HepG2 (cell line): ENCODE measurements around the gene PRDM11.

ENCODE experiments used
- CTCF ChIP-seq: sonication (generic); formaldehyde crosslinking; IDR thresholded peaks from 2 replicates; pipeline ENCODE4 v1.5.0; 2020; ENCODE audit warnings: mild to moderate bottlenecking, missing genetic modification reagents, moderate library complexity
- EHMT2 ChIP-seq: fragments of 200-600 bp; sonication (generic); IDR thresholded peaks from 2 replicates; pipeline ENCODE4 v1.7.0; 2017; ENCODE audit warnings: antibody characterized with exemption, low read depth, low read length, borderline replicate concordance
- FIP1L1 ChIP-seq: fragments of 200-400 bp; formaldehyde crosslinking; IDR thresholded peaks from 2 replicates; pipeline ENCODE4 v1.6.1; 2018; ENCODE audit warnings: low read depth, mild to moderate bottlenecking, low read length, moderate library complexity, borderline replicate concordance; ENCODE audit not compliant: insufficient read depth
- MATR3 ChIP-seq: sonication (generic); formaldehyde crosslinking; IDR thresholded peaks from 2 replicates; pipeline ENCODE4 v1.4.0; 2020; ENCODE audit warnings: missing genetic modification reagents
- MIER3 ChIP-seq: IDR thresholded peaks from 2 replicates; pipeline ENCODE4 v1.6.1; 2016; ENCODE audit warnings: missing compliant biosample characterization, borderline replicate concordance
- MTA3 ChIP-seq: sonication (generic); formaldehyde crosslinking; IDR thresholded peaks from 2 replicates; pipeline ENCODE4 v1.4.0; 2020; ENCODE audit warnings: missing genetic modification reagents
- NFE2 ChIP-seq: sonication (generic); formaldehyde crosslinking; IDR thresholded peaks from 2 replicates; pipeline ENCODE4 v1.4.0; 2020; ENCODE audit warnings: missing genetic modification reagents
- PBX3 ChIP-seq: sonication (generic); formaldehyde crosslinking; IDR thresholded peaks from 2 replicates; pipeline ENCODE4 v1.8.1; 2023; ENCODE audit warnings: missing genetic modification reagents, inconsistent platforms, borderline replicate concordance
- POLR2AphosphoS5 ChIP-seq: IDR thresholded peaks from 2 replicates; pipeline ENCODE4 v1.6.1; 2012; ENCODE audit warnings: low read depth, low read length
- ZFP36L2 ChIP-seq: sonication (generic); formaldehyde crosslinking; IDR thresholded peaks from 2 replicates; pipeline ENCODE4 v1.4.0; 2020; ENCODE audit warnings: missing genetic modification reagents
- ZNF136 ChIP-seq: sonication (generic); formaldehyde crosslinking; IDR thresholded peaks from 2 replicates; pipeline ENCODE4 v1.8.1; 2022; ENCODE audit warnings: low read depth, mild to moderate bottlenecking, moderate library complexity, missing genetic modification reagents
- TF ChIP-seq, protein P1 (sequence below): sonication (generic); formaldehyde crosslinking; IDR thresholded peaks from 2 replicates; pipeline ENCODE4 v1.4.0; 2020; ENCODE audit warnings: missing genetic modification reagents
- TF ChIP-seq, protein P2 (sequence below): sonication (generic); formaldehyde crosslinking; IDR thresholded peaks from 2 replicates; pipeline ENCODE4 v1.4.0; 2020; ENCODE audit warnings: missing genetic modification reagents
- TF ChIP-seq, protein P3 (sequence below): sonication (generic); formaldehyde crosslinking; IDR thresholded peaks from 2 replicates; pipeline ENCODE4 v1.9.0; 2021; ENCODE audit warnings: missing genetic modification reagents, borderline replicate concordance

DNA sequence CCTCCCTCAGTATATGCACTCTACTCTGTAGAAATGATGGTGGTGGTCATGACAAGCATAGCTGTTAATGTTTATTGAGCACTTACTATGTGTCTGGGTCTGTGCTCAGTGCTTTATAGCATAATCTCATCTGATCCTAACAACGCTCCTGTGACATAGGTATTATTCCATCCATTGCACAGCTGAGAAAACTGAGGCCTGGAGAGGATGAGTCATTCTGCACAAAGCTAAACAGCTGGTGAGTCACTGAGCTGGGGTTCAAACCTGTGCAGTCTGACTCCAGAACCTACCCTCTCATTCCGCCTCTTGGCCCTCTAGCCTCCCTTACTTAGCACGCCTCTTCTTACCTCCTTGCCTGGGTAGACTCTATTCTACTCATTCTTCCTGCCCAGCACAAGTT lies 41.7 kb downstream of the PRDM11 start:
- TF ChIP-seq FIP1L1 (no peak), ZNF136 (no peak), CTCF (CRISPR knock-in tag) (no peak), NFE2 (CRISPR knock-in tag) (no peak), MTA3 (CRISPR knock-in tag) (no peak), POLR2AphosphoS5 (no peak), EHMT2 (no peak), ZFP36L2 (CRISPR knock-in tag) (no peak), PBX3 (CRISPR knock-in tag) (no peak), MIER3 (no peak), MATR3 (CRISPR knock-in tag) (no peak)
- TF ChIP-seq, protein P1, sequence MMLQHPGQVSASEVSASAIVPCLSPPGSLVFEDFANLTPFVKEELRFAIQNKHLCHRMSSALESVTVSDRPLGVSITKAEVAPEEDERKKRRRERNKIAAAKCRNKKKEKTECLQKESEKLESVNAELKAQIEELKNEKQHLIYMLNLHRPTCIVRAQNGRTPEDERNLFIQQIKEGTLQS (CRISPR knock-in tag): no peak
- TF ChIP-seq, protein P2, sequence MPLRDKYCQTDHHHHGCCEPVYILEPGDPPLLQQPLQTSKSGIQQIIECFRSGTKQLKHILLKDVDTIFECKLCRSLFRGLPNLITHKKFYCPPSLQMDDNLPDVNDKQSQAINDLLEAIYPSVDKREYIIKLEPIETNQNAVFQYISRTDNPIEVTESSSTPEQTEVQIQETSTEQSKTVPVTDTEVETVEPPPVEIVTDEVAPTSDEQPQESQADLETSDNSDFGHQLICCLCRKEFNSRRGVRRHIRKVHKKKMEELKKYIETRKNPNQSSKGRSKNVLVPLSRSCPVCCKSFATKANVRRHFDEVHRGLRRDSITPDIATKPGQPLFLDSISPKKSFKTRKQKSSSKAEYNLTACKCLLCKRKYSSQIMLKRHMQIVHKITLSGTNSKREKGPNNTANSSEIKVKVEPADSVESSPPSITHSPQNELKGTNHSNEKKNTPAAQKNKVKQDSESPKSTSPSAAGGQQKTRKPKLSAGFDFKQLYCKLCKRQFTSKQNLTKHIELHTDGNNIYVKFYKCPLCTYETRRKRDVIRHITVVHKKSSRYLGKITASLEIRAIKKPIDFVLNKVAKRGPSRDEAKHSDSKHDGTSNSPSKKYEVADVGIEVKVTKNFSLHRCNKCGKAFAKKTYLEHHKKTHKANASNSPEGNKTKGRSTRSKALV: no peak
- TF ChIP-seq, protein P3, sequence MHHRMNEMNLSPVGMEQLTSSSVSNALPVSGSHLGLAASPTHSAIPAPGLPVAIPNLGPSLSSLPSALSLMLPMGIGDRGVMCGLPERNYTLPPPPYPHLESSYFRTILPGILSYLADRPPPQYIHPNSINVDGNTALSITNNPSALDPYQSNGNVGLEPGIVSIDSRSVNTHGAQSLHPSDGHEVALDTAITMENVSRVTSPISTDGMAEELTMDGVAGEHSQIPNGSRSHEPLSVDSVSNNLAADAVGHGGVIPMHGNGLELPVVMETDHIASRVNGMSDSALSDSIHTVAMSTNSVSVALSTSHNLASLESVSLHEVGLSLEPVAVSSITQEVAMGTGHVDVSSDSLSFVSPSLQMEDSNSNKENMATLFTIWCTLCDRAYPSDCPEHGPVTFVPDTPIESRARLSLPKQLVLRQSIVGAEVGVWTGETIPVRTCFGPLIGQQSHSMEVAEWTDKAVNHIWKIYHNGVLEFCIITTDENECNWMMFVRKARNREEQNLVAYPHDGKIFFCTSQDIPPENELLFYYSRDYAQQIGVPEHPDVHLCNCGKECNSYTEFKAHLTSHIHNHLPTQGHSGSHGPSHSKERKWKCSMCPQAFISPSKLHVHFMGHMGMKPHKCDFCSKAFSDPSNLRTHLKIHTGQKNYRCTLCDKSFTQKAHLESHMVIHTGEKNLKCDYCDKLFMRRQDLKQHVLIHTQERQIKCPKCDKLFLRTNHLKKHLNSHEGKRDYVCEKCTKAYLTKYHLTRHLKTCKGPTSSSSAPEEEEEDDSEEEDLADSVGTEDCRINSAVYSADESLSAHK: no peak
